HepG2 (cell line): ENCODE results near the gene GNAZ. TPM values are rescaled to one million over a fixed set of nuclear protein-coding genes. Genes with fewer than 3 reads are reported as not detected.

Experiments used
- ATAC-seq: fragments of 200-7000 bp; cut with Tn5 transposase; 3 replicates; pipeline ENCODE4 v1.9.1; 2020; ENCODE audit warnings: mild to moderate bottlenecking, moderate library complexity
- BruUV-seq: library from RNA; stranded (reverse); fragments of 400-500 nt; replicated peaks from 2 replicates; lab custom pipeline; 2021; lab: Mats Ljungman, UMichigan
- CTCF ChIA-PET: fragments of 300-600 bp; formaldehyde crosslinking; extraction: SDS; loops from one replicate; lab custom pipeline; 2021; ENCODE audit warnings: low total read pairs, inconsistent platforms, low intra/inter-chr PET ratio; lab: Yijun Ruan, JAX
- POLR2A ChIA-PET: fragments of 350-600 bp; sonication (Branson Sonifier 250); formaldehyde crosslinking; loops from one replicate; lab custom pipeline; 2020; ENCODE audit warnings: antibody characterized with exemption, inconsistent platforms; lab: Yijun Ruan, JAX
- DNase-seq: peaks from one replicate; pipeline ENCODE4 v3.0.0-alpha.2; 2015; ENCODE audit warnings: low spot score
- FAIRE-seq: peaks from 3 replicates; lab custom pipeline; 2011; peaks lifted over from hg19 to GRCh38; lab: Jason Lieb, UNC
- H2AFZ ChIP-seq: one replicate; pipeline ENCODE4 v1.6.1; 2011; ENCODE audit warnings: low read length, inconsistent platforms
- H3K27ac ChIP-seq: fragments of 300-600 bp; 3 replicates; pipeline ENCODE4 v1.8.0; 2011; ENCODE audit warnings: mixed run types, mild to moderate bottlenecking, mixed read lengths, low read length, inconsistent platforms; ENCODE audit not compliant: insufficient read depth; ENCODE audit errors: extremely low read length
- H3K27me3 ChIP-seq, 2 experiments: fragments of 200-600 bp in 1 of 2; 2 replicates in 1 of 2; 3 replicates in 1 of 2; pipeline versions ENCODE4 v1.6.0 to v1.8.0; 2011; ENCODE audit warnings: low read length in 2 of 2, mild to moderate bottlenecking in 2 of 2, moderate library complexity in 2 of 2, inconsistent platforms in 1 of 2; ENCODE audit not compliant: insufficient read depth in 2 of 2, control insufficient read depth in 1 of 2
- H3K36me3 ChIP-seq, 2 experiments: fragments of 200-600 bp in 1 of 2; replicated peaks in 1 of 2; 2 replicates in 1 of 2; 3 replicates in 1 of 2; pipeline versions ENCODE4 v1.5.1 to v1.8.0; 2011; ENCODE audit warnings: low read length in 2 of 2, inconsistent platforms in 1 of 2; ENCODE audit not compliant: insufficient read depth in 2 of 2, control insufficient read depth in 1 of 2
- H3K4me1 ChIP-seq: 2 replicates; pipeline ENCODE4 v1.5.1; 2012; ENCODE audit warnings: low read length, inconsistent platforms; ENCODE audit not compliant: insufficient read depth
- H3K4me2 ChIP-seq: 2 replicates; pipeline ENCODE4 v1.6.0; 2011; ENCODE audit warnings: low read depth, low read length, inconsistent platforms
- H3K4me3 ChIP-seq, 3 experiments: fragments of 200-600 bp in 1 of 3; sonication (generic), shearing (Covaris generic) in 1 of 3; replicated peaks in 1 of 3; 2 replicates each; pipeline ENCODE4 v1.5.1; 2011 to 2016; ENCODE audit warnings: low read length in 3 of 3, inconsistent platforms in 2 of 3, low read depth in 2 of 3, mild to moderate bottlenecking in 2 of 3, control low read depth in 1 of 3, mixed read lengths in 1 of 3; ENCODE audit not compliant: insufficient read depth in 1 of 3
- H3K79me2 ChIP-seq: one replicate; pipeline ENCODE4 v1.6.1; 2011; ENCODE audit warnings: low read length, inconsistent platforms; ENCODE audit not compliant: insufficient read depth
- H3K9ac ChIP-seq: 2 replicates; pipeline ENCODE4 v1.6.0; 2011; ENCODE audit warnings: mild to moderate bottlenecking, low read depth, low read length, inconsistent platforms; ENCODE audit not compliant: insufficient read depth
- H3K9me3 ChIP-seq: 2 replicates; pipeline ENCODE4 v1.5.1; 2012; ENCODE audit warnings: mild to moderate bottlenecking, low read length
- H4K20me1 ChIP-seq: 2 replicates; pipeline ENCODE4 v1.6.0; 2011; ENCODE audit warnings: inconsistent platforms, mild to moderate bottlenecking, low read length, moderate library complexity; ENCODE audit not compliant: insufficient read depth
- ATF4 ChIP-seq, 2 experiments: fragments of 450-650 bp in 1 of 2; sonication (generic) in 1 of 2; formaldehyde crosslinking; IDR thresholded peaks; 2 replicates each; pipeline versions ENCODE4 v1.5.0 to v1.8.0; 2020 to 2022; ENCODE audit warnings: mild to moderate bottlenecking in 1 of 2, missing genetic modification reagents in 1 of 2
- EEA1 ChIP-seq: sonication (generic); formaldehyde crosslinking; IDR thresholded peaks from 2 replicates; pipeline ENCODE4 v1.5.1; 2020; ENCODE audit warnings: mild to moderate bottlenecking, missing genetic modification reagents, borderline replicate concordance
- HES4 ChIP-seq: sonication (generic); formaldehyde crosslinking; IDR thresholded peaks from 2 replicates; pipeline ENCODE4 v1.9.0; 2021; ENCODE audit warnings: mild to moderate bottlenecking, missing genetic modification reagents, borderline replicate concordance
- HNRNPH1 ChIP-seq: fragments of 200-400 bp; formaldehyde crosslinking; optimal IDR thresholded peaks from 2 replicates; pipeline ENCODE3; 2017; ENCODE audit warnings: mild to moderate bottlenecking, low read depth, low read length
- MEF2D ChIP-seq: sonication (generic); formaldehyde crosslinking; IDR thresholded peaks from 2 replicates; pipeline ENCODE4 v1.5.1; 2020; ENCODE audit warnings: mild to moderate bottlenecking, missing genetic modification reagents
- NFKBIZ ChIP-seq: IDR thresholded peaks from 2 replicates; pipeline ENCODE4 v1.6.1; 2018; ENCODE audit warnings: missing genetic modification reagents, missing compliant biosample characterization
- NRL ChIP-seq: sonication (generic); formaldehyde crosslinking; IDR thresholded peaks from 2 replicates; pipeline ENCODE4 v1.5.0; 2020; ENCODE audit warnings: missing genetic modification reagents, mild to moderate bottlenecking, moderate library complexity, borderline replicate concordance
- SNAPC5 ChIP-seq: sonication (generic); formaldehyde crosslinking; IDR thresholded peaks from 2 replicates; pipeline ENCODE4 v1.8.1; 2023; ENCODE audit warnings: mild to moderate bottlenecking, missing genetic modification reagents, borderline replicate concordance
- TOE1 ChIP-seq: sonication (generic); formaldehyde crosslinking; IDR thresholded peaks from 2 replicates; pipeline ENCODE4 v1.4.0; 2020; ENCODE audit warnings: mild to moderate bottlenecking, missing genetic modification reagents
- ZBTB44 ChIP-seq: sonication (generic); formaldehyde crosslinking; IDR thresholded peaks from 2 replicates; pipeline ENCODE4 v1.4.0; 2020; ENCODE audit warnings: missing genetic modification reagents
- ZFP91 ChIP-seq: sonication (generic); formaldehyde crosslinking; IDR thresholded peaks from 2 replicates; pipeline ENCODE4 v1.9.0; 2022; ENCODE audit warnings: missing genetic modification reagents, mild to moderate bottlenecking, borderline replicate concordance
- ZNF441 ChIP-seq: sonication (generic); formaldehyde crosslinking; IDR thresholded peaks from 2 replicates; pipeline ENCODE4 v1.7.0; 2021; ENCODE audit warnings: missing genetic modification reagents, borderline replicate concordance
- ZNF484 ChIP-seq: sonication (generic); formaldehyde crosslinking; IDR thresholded peaks from 2 replicates; pipeline ENCODE4 v1.5.1; 2020; ENCODE audit warnings: mild to moderate bottlenecking, low read depth, missing genetic modification reagents, borderline replicate concordance
- ZNF879 ChIP-seq: sonication (generic); formaldehyde crosslinking; IDR thresholded peaks from 2 replicates; pipeline ENCODE4 v1.8.1; 2023; ENCODE audit warnings: missing genetic modification reagents
- WGBS: methylation state at CpG from one replicate; pipeline ENCODE4 v1.1.6; 2017; ENCODE audit warnings: low lambda C conversion rate; 5-methylcytosine and 5-hydroxymethylcytosine counted together
- in situ Hi-C: cut with HindIII; loops from 2 replicates; pipeline ENCODE4 v1.10.0; 2017; ENCODE audit warnings: low pct_unique_long_range_greater_than_20kb; ENCODE audit not compliant: extremely low pct_ligation_motif_present
- intact Hi-C: fragments of 100-400 bp; cut with micrococcal nuclease; formaldehyde crosslinking; loops from one replicate; pipeline ENCODE4 v1.10.0; 2022; ENCODE audit not compliant: unreplicated experiment
- polyA plus RNA-seq, 8 experiments: library from polyadenylated mRNA; depleted of rRNA in 3 of 8; stranded (reverse) in 7 of 8; unstranded in 1 of 8; fragments of >200 nt; fragmentation: Illumina TruSeq in 4 of 8; extraction: Trizol in 4 of 8; gene quantifications; 2 replicates each; pipeline versions ENCODE4 v1.2.1 to v1.2.3, GENCODE V29; 2011 to 2016; ENCODE audit warnings: low read depth in 4 of 8, missing spikeins in 1 of 8, mixed read lengths in 1 of 8; ENCODE audit not compliant: insufficient read depth in 1 of 8
- total RNA-seq, 5 experiments: library from RNA; depleted of rRNA; stranded (reverse); fragments of >200 nt; fragmentation: Illumina TruSeq; extraction: Trizol; gene quantifications; 2 replicates each; pipeline ENCODE4 v1.2.3, GENCODE V29; 2016; ENCODE audit warnings: low read depth in 1 of 5

The GNAZ gene
- total and polyA plus RNA-seq, 2 of the 13 experiments (the other 11 are each of a cell fraction or from before 2014, with no cell fraction given): 11.4 to 22.3 TPM

GRCh38 chr22:23023294-23023693 lies 47.0 kb upstream of the GNAZ start:
- peaks cover 1 to 3% of the 10 kb centered on the region in 2 experiments; a peak in 1 of 5 replicates for H3K27me3 ChIP-seq
- CTCF ChIA-PET: no interaction called here

More at GRCh38 chr22:23023294-23023693, 47.0 kb upstream of the GNAZ start:
- no peaks in the 10 kb centered on the region for H3K9me3 ChIP-seq
- in situ Hi-C loops: no loop called here
- WGBS: 0% methylated on average over 2 of the region's 2 CpGs
- DNase-seq (no peak), FAIRE-seq (no peak), ATAC-seq (no peak)
- no peak overlapping the region for H3K9ac ChIP-seq
- no TSS peak for BruUV-seq
- H3K79me2 ChIP-seq: no peaks in the 10 kb centered on the region
- intact Hi-C loops: no loop called here
- H3K4me2 ChIP-seq: no peak overlapping the region
- TF ChIP-seq ZBTB44 (CRISPR knock-in tag) (no peak), MEF2D (no peak), NFKBIZ (no peak), ZNF441 (CRISPR knock-in tag) (no peak), HES4 (CRISPR knock-in tag) (no peak), EEA1 (no peak), ZNF484 (CRISPR knock-in tag) (no peak), TOE1 (CRISPR knock-in tag) (no peak), ZNF879 (CRISPR knock-in tag) (no peak), HNRNPH1 (no peak), SNAPC5 (no peak), ZFP91 (CRISPR knock-in tag) (no peak), ATF4 (CRISPR knock-in tag; IDR thresholded peaks at IDR 0.05) (no peak), NRL (CRISPR knock-in tag) (no peak)
- POLR2A ChIA-PET: no interaction called here
- H3K4me1 ChIP-seq: no peaks in the 10 kb centered on the region
- H4K20me1 ChIP-seq: no peaks in the 10 kb centered on the region
- no peaks in the 10 kb centered on the region for H3K36me3 ChIP-seq
- no peak overlapping the region for H3K27ac ChIP-seq
- H3K4me3 ChIP-seq: no peak overlapping the region
- H2AFZ ChIP-seq: no peak overlapping the region
